NB4 (cell line): ENCODE measurements around the gene TOMM70.

Experiments used
- DNase-seq: peaks from one replicate; pipeline ENCODE4 v3.0.0; 2010; ENCODE audit warnings: low read depth
- H3K4me3 ChIP-seq: one replicate; pipeline ENCODE4 v1.5.1; 2011; ENCODE audit warnings: mild to moderate bottlenecking, low read depth, low read length, moderate library complexity
- CTCF ChIP-seq: IDR thresholded peaks from one replicate; pipeline ENCODE4 v1.5.1; 2012; ENCODE audit warnings: low read depth, low read length
- MAX ChIP-seq: IDR thresholded peaks from 2 replicates; pipeline ENCODE4 v1.6.1; 2011; ENCODE audit warnings: low read depth, low read length
- MYC ChIP-seq: IDR thresholded peaks from 2 replicates; pipeline ENCODE4 v1.6.1; 2011; ENCODE audit warnings: low read depth, low read length
- POLR2A ChIP-seq: IDR thresholded peaks from 2 replicates; pipeline ENCODE4 v1.6.1; 2011; ENCODE audit warnings: mild to moderate bottlenecking; ENCODE audit not compliant: insufficient read length; ENCODE audit errors: extremely low read depth

The TOMM70 gene

DNA sequence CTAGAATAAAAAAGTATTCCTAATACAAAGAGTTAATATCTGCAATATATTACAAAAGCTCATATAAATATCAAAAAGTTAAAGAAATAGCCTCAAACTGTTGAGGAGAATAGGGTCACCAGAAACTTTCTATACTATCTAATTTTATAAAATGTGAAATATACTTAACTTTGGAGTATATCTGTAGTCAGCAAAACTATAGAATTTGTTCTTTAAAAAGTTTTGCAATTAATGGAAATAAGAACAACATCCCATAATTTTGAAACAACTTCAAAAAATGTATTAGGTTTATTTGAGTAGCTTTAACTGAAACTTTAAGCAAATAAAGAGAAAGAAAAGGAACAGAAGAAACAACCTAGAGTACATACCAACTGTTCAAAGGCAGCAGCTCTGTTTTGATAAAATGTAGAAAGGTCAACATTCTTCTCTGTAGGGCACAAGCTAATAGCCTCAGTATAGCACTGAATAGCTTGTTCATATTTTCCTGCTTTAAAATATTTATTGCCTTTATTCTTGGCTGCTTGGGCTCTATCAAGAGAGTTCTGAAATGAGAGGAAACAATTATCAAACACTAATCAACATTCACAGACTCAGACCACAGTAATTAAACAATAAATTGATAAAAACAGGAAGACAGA lies 14.3 kb downstream of the TOMM70 start:
- TF ChIP-seq MAX (no peak), MYC (no peak), CTCF (no peak), POLR2A (no peak)
- no peak for DNase-seq
- H3K4me3 ChIP-seq, result no peak overlapping the region

DNA sequence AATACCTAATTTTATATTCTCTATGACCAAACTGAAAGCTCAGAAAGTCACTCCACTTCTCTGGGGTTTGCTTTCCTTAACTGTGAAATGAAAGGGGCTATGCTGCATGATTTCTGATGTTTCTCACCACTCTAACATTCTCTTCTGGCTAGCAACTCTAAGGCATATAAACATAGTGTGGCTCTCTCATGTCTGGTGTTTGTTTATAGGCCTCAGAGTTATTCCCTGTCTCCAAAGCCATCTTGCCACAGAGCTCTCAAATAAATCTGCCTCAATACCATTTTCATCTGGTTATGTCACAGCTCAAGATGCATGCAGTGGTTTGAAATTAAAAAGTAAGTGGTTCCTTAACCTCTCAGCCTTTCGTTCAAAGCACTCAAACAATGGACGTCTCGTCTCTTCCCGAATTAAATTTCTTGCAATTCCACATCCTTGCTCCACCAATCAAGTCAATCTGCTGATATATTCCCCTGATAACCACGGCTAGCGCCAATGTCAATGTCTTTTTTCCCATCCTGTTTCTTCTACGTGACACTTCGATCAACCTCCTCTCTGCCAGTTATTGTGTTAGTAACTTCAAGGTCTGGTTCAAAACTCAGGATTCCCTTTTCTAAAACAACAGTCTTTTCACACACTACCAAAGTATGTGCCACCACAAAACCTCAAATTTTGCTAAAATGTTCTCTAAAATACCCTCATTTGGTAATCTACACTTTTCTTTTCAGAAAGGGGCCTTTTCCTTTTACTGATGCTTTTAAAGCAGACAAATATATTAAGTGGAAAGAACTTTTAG lies 16.0 kb downstream of the TOMM70 start:
- no peak for DNase-seq
- no peak overlapping the region for H3K4me3 ChIP-seq
- TF ChIP-seq CTCF, result no peak

DNA sequence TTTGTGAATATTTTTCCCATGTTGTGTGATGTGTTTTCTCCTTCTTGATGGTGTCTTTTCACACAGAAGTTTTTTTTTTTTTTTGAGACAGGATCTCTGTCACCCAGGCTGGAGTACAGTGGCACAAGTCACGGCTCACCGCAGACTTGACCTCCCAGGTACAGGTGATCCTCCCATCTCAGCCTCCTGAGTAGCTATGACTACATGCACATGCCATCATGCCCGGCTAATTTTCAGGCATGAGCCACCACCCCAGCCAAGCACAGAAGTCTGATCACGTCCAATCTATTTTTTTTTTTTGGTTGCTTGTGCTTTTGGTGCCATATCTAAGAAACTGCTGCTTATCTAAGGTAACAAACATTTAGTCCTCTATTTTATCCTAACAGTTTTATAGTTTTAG lies 24.6 kb downstream of the TOMM70 start:
- no peak for DNase-seq
- TF ChIP-seq CTCF, result no peak
- TF ChIP-seq MAX, result no peak
- no peak for TF ChIP-seq MYC
- TF ChIP-seq POLR2A, result no peak
- no peak overlapping the region for H3K4me3 ChIP-seq

GRCh38 chr3:100374521-100374920 lies 26.4 kb downstream of the TOMM70 start:
- H3K4me3 ChIP-seq, result no peak overlapping the region
- DNase-seq, result no peak
- TF ChIP-seq MAX (no peak), CTCF (no peak), POLR2A (no peak), MYC (no peak)

GRCh38 chr3:100370756-100371155 lies 30.1 kb downstream of the TOMM70 start:
- H3K4me3 ChIP-seq, result no peak overlapping the region
- no peak for TF ChIP-seq MYC
- no peak for TF ChIP-seq MAX
- DNase-seq, result no peak

DNA sequence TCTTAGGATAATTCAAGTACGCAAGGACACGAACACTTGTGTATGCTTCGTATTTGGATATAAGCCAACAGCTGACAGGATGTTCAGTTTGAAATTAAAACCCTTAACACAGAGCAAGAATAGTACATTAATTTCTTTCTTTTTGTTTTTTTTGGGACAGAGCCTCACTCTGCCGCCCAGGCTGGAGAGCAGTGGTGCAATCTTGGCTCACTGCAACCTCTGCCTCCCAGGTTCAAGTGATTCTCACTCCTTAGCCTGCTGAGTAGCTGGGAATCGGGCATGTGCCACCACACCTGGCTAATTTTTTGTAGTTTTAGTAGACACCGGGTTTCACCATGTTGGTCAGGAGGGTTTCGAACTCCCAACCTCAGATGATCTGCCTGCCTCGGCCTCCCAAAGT lies 32.4 kb downstream of the TOMM70 start:
- DNase-seq, result no peak
- no peak overlapping the region for H3K4me3 ChIP-seq
- TF ChIP-seq CTCF, result no peak
- TF ChIP-seq MAX, result no peak
- no peak for TF ChIP-seq MYC
- TF ChIP-seq POLR2A, result no peak
